NCI-H2171 treated with DMSO at 0.1 percent for 48 hours (cell line): ENCODE results near the gene UMPS.
A peak's percentile ranks its signal among the peaks of the same experiment; 100 is the strongest.
"Not testable (repeated sequence)": the region's sequence is repeated elsewhere in the genome, so short reads cannot be mapped to it uniquely, and the experiment has no call there.

Experiments
- DNase-seq: peaks from one replicate; lab custom pipeline; 2025; lab: John Stamatoyannopoulos, UW

Gene UMPS

DNA sequence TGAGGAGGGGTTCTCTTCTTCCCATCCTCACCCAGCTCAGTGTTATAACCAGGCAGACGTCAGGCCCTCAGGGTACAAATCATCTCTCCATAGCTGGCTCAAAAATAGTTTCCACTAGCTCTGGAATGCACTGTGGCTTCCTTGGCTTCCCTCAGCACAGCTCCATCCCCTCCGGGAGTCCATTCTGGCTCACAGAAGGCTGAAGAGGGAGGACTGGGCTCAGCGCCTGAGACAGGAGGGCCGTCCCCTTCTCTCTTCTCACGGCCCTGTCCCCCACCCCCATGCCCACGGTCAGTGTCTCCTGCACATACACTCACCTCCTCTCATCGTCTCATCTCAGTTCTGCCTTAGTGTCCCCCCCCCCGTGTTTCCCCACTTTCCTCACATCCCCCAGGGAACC lies 50.1 kb downstream of the UMPS start:
- no peak for DNase-seq

GRCh38 chr3:124780761-124781475 lies 50.7 kb downstream of the UMPS start:
- DNase-seq, result no peak

- no peak for DNase-seq
Measured at GRCh38 chr3:124781476-124782376, 51.5 kb downstream of the UMPS start.

DNA sequence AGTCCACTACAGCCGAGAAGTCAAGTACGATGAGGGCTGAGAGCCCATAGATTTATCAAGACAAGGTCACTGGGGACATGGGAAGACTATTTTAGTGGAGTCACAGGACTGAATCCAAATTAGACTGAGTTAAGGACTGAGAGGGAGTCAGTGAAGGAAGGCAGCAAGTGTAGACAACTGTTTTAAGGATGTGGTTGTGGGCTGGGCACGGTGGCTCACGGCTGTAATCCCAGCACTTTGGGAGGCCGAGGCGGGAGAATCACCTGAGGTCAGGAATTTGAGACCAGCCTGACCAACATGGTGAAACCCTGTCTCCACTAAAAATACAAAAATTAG lies 52.1 kb downstream of the UMPS start:
- DNase-seq, result not testable (repeated sequence)

GRCh38 chr3:124783696-124784095 lies 53.4 kb downstream of the UMPS start:
- DNase-seq, result no peak

DNA sequence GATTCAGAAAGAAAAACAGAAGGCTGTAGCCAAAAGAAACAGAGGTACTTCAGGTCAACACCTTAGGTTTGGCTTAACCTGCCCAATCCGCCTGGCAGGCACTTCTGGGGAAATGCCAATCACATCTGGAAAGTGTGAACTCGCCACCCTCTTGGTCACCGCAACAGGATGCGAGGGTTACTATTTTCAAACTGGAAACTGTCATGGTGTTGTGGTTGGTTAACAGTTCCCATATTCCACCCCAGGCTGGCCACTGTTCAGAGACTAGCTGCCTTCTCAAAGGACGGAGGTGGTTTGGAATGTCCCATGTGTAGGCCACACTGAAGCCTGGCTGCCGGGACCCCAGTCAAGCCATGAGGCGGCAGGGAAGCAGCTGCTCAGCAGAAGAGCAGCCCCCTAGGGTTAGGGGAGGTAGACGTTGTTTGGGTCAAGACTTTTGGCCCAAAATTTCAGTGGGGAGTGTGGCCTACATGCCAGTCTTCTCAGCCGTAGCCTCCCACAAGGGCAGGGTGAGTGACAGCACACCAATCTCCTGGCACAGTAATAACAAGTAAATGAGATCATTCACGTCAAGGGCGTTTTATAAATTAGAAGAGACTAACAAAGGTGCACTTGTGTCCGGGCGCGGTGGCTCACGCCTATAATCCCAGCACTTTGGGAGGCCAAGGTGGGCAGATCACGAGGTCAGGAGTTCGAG lies 54.6 kb downstream of the UMPS start:
- DNase-seq, result no peak

DNA sequence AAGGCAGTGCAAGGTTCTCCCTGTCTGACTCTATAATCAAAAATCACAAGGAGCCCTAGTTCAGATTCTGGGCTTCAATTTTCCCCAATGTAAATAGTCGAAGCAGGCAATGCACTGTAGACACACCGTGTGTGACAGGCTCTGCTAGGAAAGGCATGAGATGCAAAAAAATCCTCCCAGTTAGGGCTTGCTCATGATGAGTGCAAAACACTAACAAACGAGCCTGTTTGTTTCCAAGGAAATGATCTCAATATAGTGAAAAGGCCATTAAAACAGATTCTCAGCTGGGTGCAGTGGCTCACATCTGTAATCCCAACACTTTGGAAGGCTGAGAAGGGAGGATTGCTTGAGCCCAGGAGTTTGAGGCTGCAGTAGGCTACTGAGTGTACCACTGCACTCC lies 55.7 kb downstream of the UMPS start:
- DNase-seq, result no peak

DNA sequence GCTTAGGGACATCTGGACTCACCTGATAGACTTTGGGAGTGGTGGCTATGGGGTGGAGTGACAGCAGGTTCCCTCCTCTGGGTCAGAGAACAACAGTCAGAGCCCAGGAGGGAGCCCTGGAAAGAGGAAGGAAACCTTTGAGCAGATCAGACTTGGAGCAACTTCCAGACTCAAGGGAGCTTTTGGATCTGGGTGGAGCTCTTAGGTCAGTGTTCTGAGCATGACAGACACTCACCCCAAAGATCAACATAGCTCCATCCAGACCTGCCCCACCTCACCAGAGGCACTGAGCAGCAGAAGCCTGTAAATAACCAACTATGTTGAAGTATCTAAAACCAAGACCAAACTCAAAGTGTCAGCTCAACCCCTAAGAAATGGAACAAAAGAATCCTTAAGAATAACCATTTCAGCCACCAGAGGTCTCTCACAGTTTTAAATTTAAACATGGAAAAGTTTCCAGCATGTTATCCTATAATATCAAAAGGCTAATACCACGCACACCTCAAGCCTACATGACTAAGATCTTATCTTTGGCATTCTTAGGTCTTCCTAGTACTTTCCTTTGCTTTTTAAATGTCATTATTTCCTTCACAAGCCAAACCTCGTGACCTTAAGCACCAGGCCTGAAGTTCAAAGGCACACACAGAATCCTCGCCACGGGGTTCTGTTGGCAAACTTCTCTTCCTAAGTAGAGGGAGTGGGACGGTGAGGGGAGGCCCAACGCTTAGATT lies 56.4 kb downstream of the UMPS start:
- peak; percentile 27 for DNase-seq

GRCh38 chr3:124787476-124788195 lies 57.4 kb downstream of the UMPS start:
- no peak for DNase-seq

GRCh38 chr3:124788254-124788745 lies 58.0 kb downstream of the UMPS start:
- no peak for DNase-seq

DNA sequence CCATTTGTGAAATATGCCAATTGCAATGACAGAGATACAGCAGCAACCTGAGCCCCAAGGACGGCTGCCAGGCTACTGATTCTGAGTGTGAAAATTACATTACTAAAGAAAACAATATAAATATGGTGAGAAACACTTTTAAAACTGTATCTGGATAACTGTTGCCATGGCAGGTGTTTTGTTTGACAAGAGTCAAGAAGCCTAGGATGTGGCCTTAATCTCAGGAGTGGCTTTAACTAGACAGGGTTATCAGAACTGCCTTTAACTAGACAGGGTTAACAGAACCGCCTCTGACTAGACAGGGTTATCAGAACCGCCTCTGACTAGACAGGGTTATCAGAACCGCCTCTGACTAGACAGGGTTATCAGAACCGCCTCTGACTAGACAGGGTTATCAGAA lies 58.9 kb downstream of the UMPS start:
- DNase-seq, result not testable (repeated sequence)

DNA sequence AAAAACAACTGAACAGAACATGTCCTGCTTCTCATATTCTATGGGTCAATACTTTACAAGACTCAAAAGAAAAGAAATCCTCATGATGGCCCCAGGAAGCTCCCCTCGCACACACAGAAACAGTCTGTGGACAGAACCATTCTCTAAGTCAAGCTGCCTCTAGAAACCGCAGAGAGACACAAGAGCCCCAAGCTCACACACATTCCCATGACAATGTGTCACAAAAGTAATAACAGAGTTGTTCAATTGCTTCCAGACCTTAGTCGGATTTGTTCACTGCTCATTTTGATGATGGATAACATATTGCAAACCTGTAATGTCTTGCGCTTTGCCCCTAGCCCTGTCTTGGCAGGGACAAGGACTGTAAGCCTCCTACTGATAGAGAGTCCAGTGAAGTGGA lies 60.9 kb downstream of the UMPS start:
- no peak for DNase-seq

- DNase-seq, result no peak
Measured at GRCh38 chr3:124791639-124792151, 61.4 kb downstream of the UMPS start.

- DNase-seq, result no peak
Measured at GRCh38 chr3:124792341-124793040, 62.2 kb downstream of the UMPS start.

DNA sequence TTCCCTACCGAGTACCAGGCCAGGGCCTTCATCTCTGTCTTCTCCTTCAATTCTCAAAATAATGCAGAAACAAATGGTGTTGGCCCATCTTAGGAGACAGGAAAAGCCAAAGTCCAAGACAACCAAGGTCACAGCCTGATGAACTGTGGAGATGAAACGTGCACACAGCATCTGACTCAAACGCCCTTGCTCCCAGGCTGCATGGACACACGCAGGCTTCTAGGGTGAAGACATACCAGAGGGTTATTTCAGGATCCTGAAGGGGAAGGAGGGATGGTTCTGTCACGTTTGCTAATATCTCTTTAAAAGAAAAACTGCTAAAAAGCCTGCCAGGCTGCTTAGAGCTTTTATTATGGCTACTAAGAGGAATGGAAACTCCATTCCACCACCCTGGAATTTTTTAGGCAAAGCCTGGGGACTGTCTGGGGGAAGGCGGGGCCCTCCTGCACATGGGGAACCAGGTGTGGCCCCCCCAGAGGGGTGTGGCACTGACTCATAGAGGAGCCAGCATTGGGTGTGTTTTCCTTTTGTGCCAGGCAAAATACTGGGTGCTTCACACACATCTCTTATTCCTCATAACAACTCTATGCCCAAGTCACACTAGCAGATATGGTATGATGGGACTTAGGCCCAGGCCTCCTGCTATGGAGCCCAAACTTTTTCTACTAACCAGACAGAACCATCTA lies 62.9 kb downstream of the UMPS start:
- no peak for DNase-seq

DNA sequence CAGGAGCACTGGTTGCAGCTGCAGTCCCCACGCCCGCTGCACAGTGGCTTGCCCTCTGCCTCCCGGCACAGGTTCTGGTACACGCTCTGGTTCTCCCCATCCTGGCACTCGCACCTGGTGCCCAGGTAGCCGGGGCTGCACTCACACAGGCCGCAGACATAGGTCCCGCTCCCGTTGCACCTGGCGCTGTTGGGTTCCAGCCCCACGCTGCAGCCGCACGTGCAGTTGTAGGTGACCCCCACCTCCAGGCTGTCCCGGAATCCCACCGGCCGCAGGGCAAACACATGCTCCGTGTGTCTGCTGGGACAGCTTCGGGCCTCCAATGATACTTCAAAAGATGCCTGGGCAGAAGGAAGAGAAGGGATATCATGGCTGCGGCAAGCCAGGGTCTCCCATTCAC lies 66.2 kb downstream of the UMPS start:
- no peak for DNase-seq

GRCh38 chr3:124797426-124797945 lies 67.2 kb downstream of the UMPS start:
- peak; percentile 82 for DNase-seq
